ENCODE measurements around the gene SPDEF.

The SPDEF gene

GRCh38 chr6:34556031-34556471 is at the start of gene SPDEF:
Gene SPDEF (minus strand): TSS chr6:34556329. CDS start chr6:34544455, 11,874 bp downstream.
- Mint-ChIP-seq H3K27ac (no peak within 1 kb of the TSS), H3K9me3 (ENCODE audit: low read depth) (no peaks in the 10 kb centered on the region), H3K4me1 (ENCODE audit: low read depth) (peaks cover 8% of the 10 kb centered on the region), H3K36me3 (no peaks in the 10 kb centered on the region), H3K27me3 (no peaks in the 10 kb centered on the region), H3K4me3 (no peak within 1 kb of the TSS)

DNA sequence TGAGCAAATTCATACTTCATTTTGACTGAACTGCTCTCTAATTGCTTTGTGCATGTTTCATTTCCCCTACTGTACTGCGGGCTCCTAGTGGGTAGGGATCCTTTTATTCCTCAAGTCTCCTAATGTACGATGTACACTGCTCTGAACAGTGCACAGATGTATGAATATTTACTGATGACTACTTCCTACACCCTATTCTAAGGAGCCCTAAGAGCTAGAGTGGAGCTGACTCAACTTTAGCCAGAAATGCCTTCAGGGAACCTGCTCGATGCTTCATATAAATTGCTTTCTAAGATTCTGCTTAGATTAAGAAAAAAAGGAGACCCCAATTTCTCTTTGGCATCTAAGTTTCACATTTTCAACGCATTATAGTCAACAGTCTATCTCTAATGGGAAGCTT is 47.6 kb upstream of the SPDEF start:
- Mint-ChIP-seq H3K36me3 (no peaks in the 10 kb centered on the region), H3K9me3 (ENCODE audit: low read depth) (no peaks in the 10 kb centered on the region), H3K27ac (no peak overlapping the region), H3K4me1 (ENCODE audit: low read depth) (peaks cover 27% of the 10 kb centered on the region), H3K4me3 (no peak overlapping the region), H3K27me3 (no peaks in the 10 kb centered on the region)

- Mint-ChIP-seq H3K27ac (no peak overlapping the region), H3K9me3 (ENCODE audit: low read depth) (no peaks in the 10 kb centered on the region), H3K4me1 (ENCODE audit: low read depth) (peaks cover 34% of the 10 kb centered on the region), H3K4me3 (no peak overlapping the region), H3K36me3 (no peaks in the 10 kb centered on the region), H3K27me3 (no peaks in the 10 kb centered on the region)
Measured at GRCh38 chr6:34602318-34603111, 46.4 kb upstream of the SPDEF start.

DNA sequence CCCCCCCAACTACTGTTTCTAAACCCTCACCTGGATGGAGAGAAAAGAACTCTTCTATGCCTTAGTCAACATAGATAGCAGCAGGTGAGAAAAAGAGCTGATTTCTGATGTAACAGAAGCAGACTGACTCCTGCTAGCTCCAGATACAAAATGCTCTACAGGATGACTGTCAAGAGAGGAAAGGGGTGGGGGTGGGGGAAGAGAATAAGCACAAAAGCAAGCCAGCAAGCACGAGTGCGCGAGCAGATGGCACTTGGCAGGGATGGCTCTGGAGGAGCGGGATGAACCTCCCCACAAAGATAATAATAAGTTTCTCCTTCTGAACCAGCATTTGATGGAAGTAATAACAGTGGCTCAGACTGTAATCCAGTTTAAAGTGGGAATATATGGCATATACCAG is 45.6 kb upstream of the SPDEF start:
- H3K4me1 Mint-ChIP-seq (ENCODE audit: low read depth) = peaks cover 39% of the 10 kb centered on the region
- H3K27me3 Mint-ChIP-seq = no peaks in the 10 kb centered on the region
- no peaks in the 10 kb centered on the region for H3K9me3 Mint-ChIP-seq (ENCODE audit: low read depth)
- no peak overlapping the region for H3K4me3 Mint-ChIP-seq
- no peak overlapping the region for H3K27ac Mint-ChIP-seq
- no peaks in the 10 kb centered on the region for H3K36me3 Mint-ChIP-seq

DNA sequence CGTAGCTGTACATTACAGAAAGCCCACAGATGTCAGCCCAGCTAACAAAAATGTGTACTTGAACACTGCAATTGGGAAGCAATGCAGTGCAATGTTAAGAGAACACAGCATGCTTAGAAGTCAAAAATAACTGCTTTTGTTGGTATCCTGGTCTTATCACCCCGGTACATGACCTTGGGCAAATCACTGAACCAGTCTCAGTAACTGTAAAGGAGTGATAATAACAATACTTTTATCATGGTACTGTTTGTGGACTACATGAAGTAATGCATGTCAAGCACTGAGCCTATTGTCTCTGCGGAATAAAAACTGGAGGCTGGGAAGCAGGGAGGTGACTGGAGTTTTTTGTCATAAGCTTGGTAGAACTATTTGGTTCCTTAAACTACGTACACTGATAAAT is 44.7 kb upstream of the SPDEF start:
- Mint-ChIP-seq H3K36me3 (no peaks in the 10 kb centered on the region), H3K27ac (no peak overlapping the region), H3K4me1 (ENCODE audit: low read depth) (peaks cover 41% of the 10 kb centered on the region), H3K4me3 (no peak overlapping the region), H3K9me3 (ENCODE audit: low read depth) (no peaks in the 10 kb centered on the region), H3K27me3 (no peaks in the 10 kb centered on the region)

GRCh38 chr6:34600101-34600500 is 44.0 kb upstream of the SPDEF start:
- Mint-ChIP-seq H3K4me1 (ENCODE audit: low read depth) (peaks cover 42% of the 10 kb centered on the region), H3K4me3 (no peak overlapping the region), H3K27me3 (no peaks in the 10 kb centered on the region), H3K27ac (peak overlapping the region; percentile 41), H3K36me3 (no peaks in the 10 kb centered on the region), H3K9me3 (ENCODE audit: low read depth) (no peaks in the 10 kb centered on the region)

DNA sequence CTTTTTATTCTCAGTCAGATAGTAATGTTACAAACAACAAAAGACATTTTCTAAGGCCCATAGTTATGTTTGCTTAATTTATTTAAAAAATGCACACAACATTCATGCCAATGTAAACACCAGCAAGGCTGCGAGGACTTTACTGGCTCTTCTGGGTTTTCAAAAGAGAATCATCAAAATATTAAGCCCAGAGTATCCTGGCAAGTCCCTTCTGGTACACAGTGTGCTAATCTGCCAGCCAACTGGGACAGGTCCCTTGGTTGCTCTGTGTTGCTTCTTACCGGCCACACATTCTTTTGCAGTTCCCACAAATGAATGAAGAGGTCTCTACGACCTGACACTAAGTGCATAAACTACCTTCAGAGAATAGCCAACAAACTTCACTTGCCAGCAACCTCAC is 42.6 kb upstream of the SPDEF start:
- Mint-ChIP-seq H3K9me3 (ENCODE audit: low read depth) (no peaks in the 10 kb centered on the region), H3K4me1 (ENCODE audit: low read depth) (peaks cover 51% of the 10 kb centered on the region), H3K27ac (no peak overlapping the region), H3K36me3 (no peaks in the 10 kb centered on the region), H3K4me3 (no peak overlapping the region), H3K27me3 (no peaks in the 10 kb centered on the region)

DNA sequence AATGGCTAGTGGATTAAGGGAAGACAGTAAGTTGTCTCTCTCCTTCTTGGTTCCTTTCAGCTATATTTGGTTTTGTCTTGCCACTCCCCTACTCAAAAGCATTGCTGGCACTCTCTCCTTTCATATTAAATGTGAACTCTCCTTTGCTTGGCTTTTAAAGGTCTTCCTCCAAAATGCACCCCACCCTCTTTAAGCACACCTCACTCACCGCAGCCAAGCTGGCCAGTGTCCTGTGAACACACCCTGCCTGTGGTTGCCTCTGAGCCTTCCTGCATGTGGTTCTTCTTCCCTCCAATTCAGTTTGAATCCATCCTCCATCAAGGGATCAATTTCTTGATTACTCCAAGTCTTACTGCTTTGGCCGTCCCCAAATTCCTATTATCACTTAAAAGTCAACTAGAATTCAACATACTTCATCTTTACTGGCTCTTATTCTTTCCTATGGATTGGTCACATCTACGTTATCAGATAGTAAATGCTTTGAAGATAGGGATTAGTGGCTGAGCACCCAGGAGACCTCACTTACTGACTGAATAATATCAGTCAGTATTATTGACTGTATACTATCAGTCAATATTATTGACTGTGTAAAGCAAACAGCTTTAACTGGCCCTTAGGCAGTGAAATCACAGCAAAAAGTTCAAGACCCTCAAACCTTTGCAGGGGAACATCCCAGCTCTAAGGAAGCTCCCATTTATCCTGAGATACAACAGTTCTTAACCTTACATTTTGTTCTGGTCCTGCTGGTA is 41.6 kb upstream of the SPDEF start:
- no peaks in the 10 kb centered on the region for H3K9me3 Mint-ChIP-seq (ENCODE audit: low read depth)
- peaks cover 53% of the 10 kb centered on the region for H3K4me1 Mint-ChIP-seq (ENCODE audit: low read depth)
- no peak overlapping the region for H3K4me3 Mint-ChIP-seq
- H3K27ac Mint-ChIP-seq = peak overlapping the region; percentile 19
- H3K27me3 Mint-ChIP-seq = no peaks in the 10 kb centered on the region
- H3K36me3 Mint-ChIP-seq = no peaks in the 10 kb centered on the region

DNA sequence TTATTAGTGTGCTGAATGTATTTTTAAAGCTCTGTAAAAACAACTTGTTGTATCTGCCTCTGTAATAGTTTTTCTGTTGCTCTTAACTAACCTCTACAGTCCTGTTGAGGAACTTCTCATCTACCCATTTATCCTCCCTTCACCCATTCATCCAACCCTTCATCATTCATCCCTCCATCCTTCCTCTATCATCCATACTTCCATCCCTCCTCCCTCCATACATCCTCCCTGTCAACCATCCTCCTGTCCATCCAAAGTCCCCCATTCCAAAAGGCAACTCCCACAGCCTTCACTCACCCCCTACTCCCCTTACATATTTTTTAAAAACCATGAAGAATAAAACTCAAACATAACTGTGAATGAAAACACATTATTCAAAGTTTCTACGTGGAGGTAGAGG is 40.7 kb upstream of the SPDEF start:
- peaks cover 56% of the 10 kb centered on the region for H3K4me1 Mint-ChIP-seq (ENCODE audit: low read depth)
- H3K9me3 Mint-ChIP-seq (ENCODE audit: low read depth) = no peaks in the 10 kb centered on the region
- H3K4me3 Mint-ChIP-seq = no peak overlapping the region
- H3K27ac Mint-ChIP-seq = no peak overlapping the region
- H3K36me3 Mint-ChIP-seq = no peaks in the 10 kb centered on the region
- no peaks in the 10 kb centered on the region for H3K27me3 Mint-ChIP-seq

DNA sequence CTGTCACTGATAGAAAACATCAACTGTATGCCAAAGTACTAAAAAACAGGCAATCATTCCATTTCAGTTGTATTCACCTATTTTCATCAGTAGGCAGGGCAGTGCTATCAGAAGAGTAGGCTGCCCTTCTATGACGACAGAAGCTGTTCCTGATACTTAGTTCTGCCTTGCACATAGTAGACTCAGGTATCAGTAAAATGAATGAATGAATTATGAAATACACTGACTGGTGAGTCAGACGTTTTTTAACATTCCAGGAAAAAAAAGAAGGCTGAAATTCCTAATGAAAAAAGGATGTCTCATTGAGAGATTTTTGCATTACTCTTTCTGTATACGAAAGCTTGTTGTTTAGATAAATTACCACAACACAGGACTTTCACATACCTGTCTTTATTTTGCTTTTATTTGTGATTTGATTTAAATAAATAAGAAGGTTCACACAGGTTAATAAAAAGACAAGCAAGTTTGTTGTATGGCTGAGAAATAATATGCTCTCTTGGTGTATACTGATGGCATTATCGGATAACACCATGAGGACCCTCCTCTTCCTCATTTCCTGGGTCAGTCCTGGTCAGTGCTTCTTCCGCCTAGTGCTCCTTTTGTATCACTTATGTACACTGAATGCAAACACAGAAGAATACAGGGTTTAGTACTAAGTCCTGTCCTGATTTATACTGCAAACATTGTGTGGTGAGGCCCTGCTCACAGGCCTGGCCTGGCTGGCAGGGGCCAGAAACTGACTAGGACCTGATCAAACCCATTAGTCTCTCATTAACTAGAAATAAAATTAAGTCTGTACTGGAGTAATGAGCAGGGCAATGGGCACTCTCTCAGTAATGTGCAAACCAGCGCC is 39.4 kb upstream of the SPDEF start:
- H3K27me3 Mint-ChIP-seq = no peaks in the 10 kb centered on the region
- H3K27ac Mint-ChIP-seq = no peak overlapping the region
- no peaks in the 10 kb centered on the region for H3K36me3 Mint-ChIP-seq

GRCh38 chr6:34593701-34594100 is 37.6 kb upstream of the SPDEF start:
- Mint-ChIP-seq H3K27ac (peak overlapping the region; percentile 8), H3K9me3 (ENCODE audit: low read depth) (no peaks in the 10 kb centered on the region), H3K27me3 (no peaks in the 10 kb centered on the region), H3K4me1 (ENCODE audit: low read depth) (peaks cover 41% of the 10 kb centered on the region), H3K4me3 (no peak overlapping the region), H3K36me3 (no peaks in the 10 kb centered on the region)

More for the DNA sequence above, 39.4 kb upstream of the SPDEF start:
- peaks cover 53% of the 10 kb centered on the region for H3K4me1 Mint-ChIP-seq (ENCODE audit: low read depth)
- H3K9me3 Mint-ChIP-seq (ENCODE audit: low read depth) = no peaks in the 10 kb centered on the region
- no peak overlapping the region for H3K4me3 Mint-ChIP-seq

- Mint-ChIP-seq H3K4me3 (no peak overlapping the region), H3K9me3 (ENCODE audit: low read depth) (no peaks in the 10 kb centered on the region), H3K4me1 (ENCODE audit: low read depth) (peaks cover 30% of the 10 kb centered on the region), H3K27me3 (no peaks in the 10 kb centered on the region), H3K27ac (peak overlapping the region; percentile 34), H3K36me3 (no peaks in the 10 kb centered on the region)
Measured at GRCh38 chr6:34592208-34592952, 36.3 kb upstream of the SPDEF start.

DNA sequence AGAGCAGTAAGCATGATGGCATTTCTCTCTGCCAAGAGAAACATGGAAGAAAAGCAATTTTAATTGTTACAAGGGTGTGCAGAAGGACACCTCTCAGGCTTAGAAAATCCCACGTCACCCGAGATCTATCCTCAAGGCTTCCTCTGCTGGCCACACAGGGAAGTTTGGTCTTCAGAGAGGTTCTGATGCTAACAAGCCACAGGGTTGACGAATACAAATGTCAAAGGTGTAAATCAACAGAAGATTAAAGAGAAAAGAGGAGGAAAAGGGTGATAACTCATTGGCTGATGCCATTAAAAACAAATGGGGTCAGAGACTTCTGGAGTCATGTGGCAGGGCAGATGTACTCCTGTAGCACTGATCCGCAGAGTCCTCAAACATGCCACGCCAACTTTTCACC is 33.6 kb upstream of the SPDEF start:
- Mint-ChIP-seq H3K4me3 (no peak overlapping the region), H3K27ac (no peak overlapping the region), H3K4me1 (ENCODE audit: low read depth) (peaks cover 20% of the 10 kb centered on the region), H3K36me3 (no peaks in the 10 kb centered on the region), H3K27me3 (no peaks in the 10 kb centered on the region), H3K9me3 (ENCODE audit: low read depth) (no peaks in the 10 kb centered on the region)

GRCh38 chr6:34589140-34589539 is 33.0 kb upstream of the SPDEF start:
- H3K4me1 Mint-ChIP-seq (ENCODE audit: low read depth) = peaks cover 19% of the 10 kb centered on the region
- no peaks in the 10 kb centered on the region for H3K9me3 Mint-ChIP-seq (ENCODE audit: low read depth)
- no peak overlapping the region for H3K4me3 Mint-ChIP-seq
- H3K36me3 Mint-ChIP-seq = no peaks in the 10 kb centered on the region
- no peaks in the 10 kb centered on the region for H3K27me3 Mint-ChIP-seq
- H3K27ac Mint-ChIP-seq = no peak overlapping the region
